GM12878 (cell line): Measurements from ENCODE around the gene ATXN1. TPM values are rescaled to one million over a fixed set of nuclear protein-coding genes. Genes with fewer than 3 reads are reported as not detected.

Source experiments
- ATAC-seq: fragments of 200-7000 bp; cut with Tn5 transposase; 3 replicates; pipeline ENCODE4 v1.9.1; 2020; ENCODE audit warnings: mild to moderate bottlenecking, moderate library complexity
- BruUV-seq: library from RNA; stranded (reverse); fragments of 400-500 nt; replicated peaks from 2 replicates; lab custom pipeline; 2021; lab: Mats Ljungman, UMichigan
- CTCF ChIA-PET: fragments of 300-600 bp; sonication (Branson Sonifier 250); formaldehyde crosslinking; extraction: SDS; loops from one replicate; lab custom pipeline; 2021; ENCODE audit warnings: inconsistent platforms; lab: Yijun Ruan, JAX
- POLR2A ChIA-PET: fragments of 350-600 bp; formaldehyde crosslinking; extraction: SDS; loops from one replicate; lab custom pipeline; 2021; ENCODE audit warnings: inconsistent platforms; lab: Charles Lee
- RAD21 ChIA-PET: fragments of 300-600 bp; sonication (Branson Sonifier 250); formaldehyde crosslinking; loops from one replicate; lab custom pipeline; 2023; ENCODE audit warnings: antibody characterized with exemption; ENCODE audit not compliant: unreplicated experiment; lab: Charles Lee
- SMC1A ChIA-PET: fragments of 300-600 bp; sonication (Branson Sonifier 250); formaldehyde crosslinking; loops from one replicate; lab custom pipeline; 2023; ENCODE audit not compliant: unreplicated experiment, uncharacterized antibody; lab: Charles Lee
- DNase-seq: peaks from one replicate; pipeline ENCODE4 v3.0.0-alpha.2; 2011; ENCODE audit warnings: low read depth, low spot score
- FAIRE-seq: peaks from 3 replicates; lab custom pipeline; 2011; peaks lifted over from hg19 to GRCh38; lab: Jason Lieb, UNC
- H2AFZ ChIP-seq: 2 replicates; pipeline ENCODE4 v1.6.0; 2011; ENCODE audit warnings: low read depth, low read length, control low read depth; ENCODE audit not compliant: control insufficient read depth
- H3K27ac ChIP-seq: 2 replicates; pipeline ENCODE4 v1.5.1; 2011; ENCODE audit warnings: control low read depth; ENCODE audit not compliant: control insufficient read depth, insufficient read depth
- H3K27me3 ChIP-seq, 2 experiments: replicated peaks in 1 of 2; 2 replicates each; pipeline versions ENCODE4 v1.6.0 to v1.6.1; 2011; ENCODE audit warnings: low read length in 1 of 2; ENCODE audit not compliant: control insufficient read depth in 2 of 2, insufficient read depth in 2 of 2
- H3K36me3 ChIP-seq, 2 experiments: 2 replicates each; pipeline ENCODE4 v1.5.1; 2011; ENCODE audit warnings: low read length in 1 of 2; ENCODE audit not compliant: control insufficient read depth in 2 of 2, insufficient read depth in 2 of 2
- H3K4me1 ChIP-seq: 2 replicates; pipeline ENCODE4 v1.6.1; 2011; ENCODE audit warnings: mild to moderate bottlenecking, low read length, moderate library complexity, mixed read lengths; ENCODE audit not compliant: control insufficient read depth, insufficient read depth
- H3K4me2 ChIP-seq: 2 replicates; pipeline ENCODE4 v1.6.0; 2011; ENCODE audit warnings: control low read depth; ENCODE audit not compliant: control insufficient read depth, insufficient read depth
- H3K4me3 ChIP-seq: fragments of 200-600 bp; sonication (generic); 2 replicates; pipeline ENCODE4 v1.5.1; 2016
- H3K79me2 ChIP-seq: 2 replicates; pipeline ENCODE4 v1.6.0; 2011; ENCODE audit warnings: low read length; ENCODE audit not compliant: control insufficient read depth, insufficient read depth
- H3K9ac ChIP-seq: 2 replicates; pipeline ENCODE4 v1.8.0; 2011; ENCODE audit warnings: low read length, control low read depth, mixed read lengths; ENCODE audit not compliant: control insufficient read depth, insufficient read depth
- H3K9me3 ChIP-seq: replicated peaks from 3 replicates; pipeline ENCODE4 v1.5.1; 2011; ENCODE audit warnings: mild to moderate bottlenecking, low read length; ENCODE audit not compliant: control insufficient read depth, insufficient read depth
- H4K20me1 ChIP-seq: 2 replicates; pipeline ENCODE4 v1.6.0; 2011; ENCODE audit not compliant: control insufficient read depth, insufficient read depth
- KDM1A ChIP-seq: fragments of 200-600 bp; sonication (generic); IDR thresholded peaks from 2 replicates; pipeline ENCODE4 v1.6.1; 2016; ENCODE audit warnings: borderline replicate concordance
- MTA3 ChIP-seq: IDR thresholded peaks from 2 replicates; pipeline ENCODE4 v1.6.1; 2012; ENCODE audit warnings: low read length, inconsistent platforms, borderline replicate concordance
- MYB ChIP-seq: fragments of 150-350 bp; IDR thresholded peaks from 2 replicates; pipeline ENCODE4 v1.6.1; 2014; ENCODE audit warnings: mild to moderate bottlenecking, low read depth, low read length, borderline replicate concordance
- NFXL1 ChIP-seq: fragments of 450-650 bp; IDR thresholded peaks from 2 replicates; pipeline ENCODE4 v1.6.1; 2017; ENCODE audit warnings: antibody characterized with exemption, mild to moderate bottlenecking, borderline replicate concordance
- PAX5 ChIP-seq: IDR thresholded peaks from 2 replicates; pipeline ENCODE4 v1.6.1; 2011; ENCODE audit warnings: low read depth, low read length, borderline replicate concordance
- SUPT20H ChIP-seq: IDR thresholded peaks from 2 replicates; pipeline ENCODE4 v1.6.1; 2011; ENCODE audit warnings: low read depth, mild to moderate bottlenecking, low read length, moderate library complexity, borderline replicate concordance; ENCODE audit not compliant: control insufficient read depth
- ZNF207 ChIP-seq: fragments of 450-650 bp; IDR thresholded peaks from 2 replicates; pipeline ENCODE4 v1.6.1; 2014; ENCODE audit warnings: antibody characterized with exemption, mild to moderate bottlenecking, borderline replicate concordance
- ZNF217 ChIP-seq: fragments of 450-650 bp; IDR thresholded peaks from 2 replicates; pipeline ENCODE4 v1.6.1; 2017; ENCODE audit warnings: antibody characterized with exemption, mild to moderate bottlenecking
- ZNF24 ChIP-seq: fragments of 450-650 bp; IDR thresholded peaks from 2 replicates; pipeline ENCODE4 v1.6.1; 2017; ENCODE audit warnings: antibody characterized with exemption, mild to moderate bottlenecking
- WGBS: methylation state at CpG from one replicate; pipeline ENCODE4 v1.1.6; 2016; ENCODE audit warnings: low lambda C conversion rate; ENCODE audit not compliant: insufficient replicate concordance, insufficient coverage; ENCODE audit errors: missing lambda C conversion rate; 5-methylcytosine and 5-hydroxymethylcytosine counted together
- in situ Hi-C: fragments of 300-500 bp; cut with MboI; formaldehyde crosslinking; loops from 9 replicates; pipeline ENCODE4 v1.14.3; 2018; ENCODE audit warnings: mixed read lengths
- intact Hi-C: fragments of 100-400 bp; cut with micrococcal nuclease; formaldehyde crosslinking; loops from one replicate; pipeline ENCODE4 v1.14.2; 2022; ENCODE audit not compliant: unreplicated experiment
- polyA plus RNA-seq, 11 experiments: library from polyadenylated mRNA; depleted of rRNA in 4 of 11; unstranded in 6 of 11; stranded (reverse) in 5 of 11; fragments of >200 nt; fragmentation: Nextera tagmentation in 4 of 11; fragmentation: Illumina TruSeq in 1 of 11; extraction: Ambion mirVana in 4 of 11; extraction: Trizol in 1 of 11; gene quantifications; 1 replicate in 1 of 11; 2 replicates in 10 of 11; pipeline versions ENCODE4 v1.2.1 to v1.2.3, GENCODE V29; 2011 to 2016; ENCODE audit warnings: inconsistent platforms in 2 of 11, missing spikeins in 2 of 11, low read depth in 1 of 11
- total RNA-seq, 4 experiments: library from RNA; depleted of rRNA in 3 of 4; stranded (reverse); fragments of >200 nt in 3 of 4; fragmentation: Illumina TruSeq in 1 of 4; extraction: Trizol in 1 of 4; gene quantifications; 2 replicates each; pipeline versions ENCODE4 v1.2.1 to v1.2.3, GENCODE V29; 2013 to 2021
- TF ChIP-seq, protein P1 (sequence below): fragments of 450-650 bp; IDR thresholded peaks from 2 replicates; pipeline ENCODE4 v1.6.1; 2016; ENCODE audit warnings: mild to moderate bottlenecking
- TF ChIP-seq, protein P2 (sequence below): fragments of 450-650 bp; IDR thresholded peaks from 2 replicates; pipeline ENCODE4 v1.6.1; 2017; ENCODE audit warnings: mild to moderate bottlenecking, moderate library complexity
- TF ChIP-seq, protein P3 (sequence below): fragments of 450-650 bp; IDR thresholded peaks from 2 replicates; pipeline ENCODE4 v1.6.1; 2017; ENCODE audit warnings: antibody characterized with exemption, mild to moderate bottlenecking, moderate library complexity
- TF ChIP-seq, protein P4 (sequence below): IDR thresholded peaks from 2 replicates; pipeline ENCODE4 v1.6.1; 2011; ENCODE audit warnings: low read depth, mild to moderate bottlenecking, low read length, moderate library complexity, borderline replicate concordance; ENCODE audit errors: extremely low read depth

ATXN1 gene
- total and polyA plus RNA-seq, 10 of the 15 experiments (the other 5 are each of a cell fraction or from before 2014, with no cell fraction given): 12.2 to 51.2 (median 20.5) TPM

DNA sequence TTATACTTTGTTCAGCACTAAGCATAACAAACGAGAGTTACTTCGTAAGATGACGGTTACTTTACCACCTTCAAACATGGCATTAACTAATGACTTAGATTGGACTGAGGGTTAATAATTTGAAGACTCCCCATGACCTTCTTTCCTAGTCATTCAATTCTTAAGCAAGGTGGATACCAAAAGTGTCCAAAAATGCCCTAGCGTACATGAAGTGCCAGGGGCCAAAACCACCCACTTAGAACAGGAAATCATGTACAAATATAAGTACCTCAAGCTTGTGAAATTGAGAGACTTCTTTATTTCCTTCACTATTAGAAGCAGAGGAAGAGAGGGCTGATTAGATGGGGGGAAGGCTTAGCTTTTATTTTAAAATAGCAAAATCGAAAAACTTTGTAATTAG lies 166.4 kb downstream of the ATXN1 start:
- no peak overlapping the region for H3K4me3 ChIP-seq
- H3K4me1 ChIP-seq: peaks cover 32% of the 10 kb centered on the region
- 60% methylated on average over 5 of the region's 5 CpGs for WGBS
- H3K27ac ChIP-seq: no peak overlapping the region
- CTCF ChIA-PET: interaction anchor here (0.6 kb wide), 1 partner anchor 262 kb away, joined by 3 read pairs; no protein-coding TSS in a partner anchor
- H2AFZ ChIP-seq: no peak overlapping the region
- no peaks in the 10 kb centered on the region for H3K27me3 ChIP-seq
- DNase-seq (no peak), FAIRE-seq (no peak), ATAC-seq (no peak)
- POLR2A ChIA-PET: interaction anchor here (1.0 kb wide), 1 partner anchor 90 kb away, joined by 3 read pairs; no protein-coding TSS in a partner anchor
- no peaks in the 10 kb centered on the region; the same call in 2 of the 3 replicates for H3K9me3 ChIP-seq
- H4K20me1 ChIP-seq: no peaks in the 10 kb centered on the region
- RAD21 ChIA-PET: interaction anchor here (1.1 kb wide), 1 partner anchor 64 kb away, joined by 3 read pairs; no protein-coding TSS in a partner anchor
- no peaks in the 10 kb centered on the region for H3K36me3 ChIP-seq
- no peak overlapping the region for H3K4me2 ChIP-seq
- H3K79me2 ChIP-seq: no peaks in the 10 kb centered on the region
- BruUV-seq: no TSS peak
- H3K9ac ChIP-seq: no peak overlapping the region
- in situ Hi-C loops (loop anchor here (5.0 kb wide), 2 partner anchors 123 to 173 kb away; no protein-coding TSS in a partner anchor), intact Hi-C loops (loop anchor here (5.0 kb wide), 3 partner anchors 97 to 123 kb away; no protein-coding TSS in a partner anchor)
- SMC1A ChIA-PET: interaction anchor here (0.7 to 10.7 kb wide), 6 partner anchors 7 to 111 kb away, joined by 3 to 98 read pairs (median 6); no protein-coding TSS in a partner anchor
- TF ChIP-seq MTA3 (no peak), MYB (no peak), PAX5 (no peak), NFXL1 (no peak), ZNF217 (no peak), ZNF207 (no peak), SUPT20H (no peak), ZNF24 (no peak), KDM1A (no peak)
- TF ChIP-seq, protein P1, sequence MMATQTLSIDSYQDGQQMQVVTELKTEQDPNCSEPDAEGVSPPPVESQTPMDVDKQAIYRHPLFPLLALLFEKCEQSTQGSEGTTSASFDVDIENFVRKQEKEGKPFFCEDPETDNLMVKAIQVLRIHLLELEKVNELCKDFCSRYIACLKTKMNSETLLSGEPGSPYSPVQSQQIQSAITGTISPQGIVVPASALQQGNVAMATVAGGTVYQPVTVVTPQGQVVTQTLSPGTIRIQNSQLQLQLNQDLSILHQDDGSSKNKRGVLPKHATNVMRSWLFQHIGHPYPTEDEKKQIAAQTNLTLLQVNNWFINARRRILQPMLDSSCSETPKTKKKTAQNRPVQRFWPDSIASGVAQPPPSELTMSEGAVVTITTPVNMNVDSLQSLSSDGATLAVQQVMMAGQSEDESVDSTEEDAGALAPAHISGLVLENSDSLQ: no peak
- TF ChIP-seq, protein P2, sequence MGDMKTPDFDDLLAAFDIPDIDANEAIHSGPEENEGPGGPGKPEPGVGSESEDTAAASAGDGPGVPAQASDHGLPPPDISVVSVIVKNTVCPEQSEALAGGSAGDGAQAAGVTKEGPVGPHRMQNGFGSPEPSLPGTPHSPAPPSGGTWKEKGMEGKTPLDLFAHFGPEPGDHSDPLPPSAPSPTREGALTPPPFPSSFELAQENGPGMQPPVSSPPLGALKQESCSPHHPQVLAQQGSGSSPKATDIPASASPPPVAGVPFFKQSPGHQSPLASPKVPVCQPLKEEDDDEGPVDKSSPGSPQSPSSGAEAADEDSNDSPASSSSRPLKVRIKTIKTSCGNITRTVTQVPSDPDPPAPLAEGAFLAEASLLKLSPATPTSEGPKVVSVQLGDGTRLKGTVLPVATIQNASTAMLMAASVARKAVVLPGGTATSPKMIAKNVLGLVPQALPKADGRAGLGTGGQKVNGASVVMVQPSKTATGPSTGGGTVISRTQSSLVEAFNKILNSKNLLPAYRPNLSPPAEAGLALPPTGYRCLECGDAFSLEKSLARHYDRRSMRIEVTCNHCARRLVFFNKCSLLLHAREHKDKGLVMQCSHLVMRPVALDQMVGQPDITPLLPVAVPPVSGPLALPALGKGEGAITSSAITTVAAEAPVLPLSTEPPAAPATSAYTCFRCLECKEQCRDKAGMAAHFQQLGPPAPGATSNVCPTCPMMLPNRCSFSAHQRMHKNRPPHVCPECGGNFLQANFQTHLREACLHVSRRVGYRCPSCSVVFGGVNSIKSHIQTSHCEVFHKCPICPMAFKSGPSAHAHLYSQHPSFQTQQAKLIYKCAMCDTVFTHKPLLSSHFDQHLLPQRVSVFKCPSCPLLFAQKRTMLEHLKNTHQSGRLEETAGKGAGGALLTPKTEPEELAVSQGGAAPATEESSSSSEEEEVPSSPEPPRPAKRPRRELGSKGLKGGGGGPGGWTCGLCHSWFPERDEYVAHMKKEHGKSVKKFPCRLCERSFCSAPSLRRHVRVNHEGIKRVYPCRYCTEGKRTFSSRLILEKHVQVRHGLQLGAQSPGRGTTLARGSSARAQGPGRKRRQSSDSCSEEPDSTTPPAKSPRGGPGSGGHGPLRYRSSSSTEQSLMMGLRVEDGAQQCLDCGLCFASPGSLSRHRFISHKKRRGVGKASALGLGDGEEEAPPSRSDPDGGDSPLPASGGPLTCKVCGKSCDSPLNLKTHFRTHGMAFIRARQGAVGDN: no peak
- TF ChIP-seq, protein P3, sequence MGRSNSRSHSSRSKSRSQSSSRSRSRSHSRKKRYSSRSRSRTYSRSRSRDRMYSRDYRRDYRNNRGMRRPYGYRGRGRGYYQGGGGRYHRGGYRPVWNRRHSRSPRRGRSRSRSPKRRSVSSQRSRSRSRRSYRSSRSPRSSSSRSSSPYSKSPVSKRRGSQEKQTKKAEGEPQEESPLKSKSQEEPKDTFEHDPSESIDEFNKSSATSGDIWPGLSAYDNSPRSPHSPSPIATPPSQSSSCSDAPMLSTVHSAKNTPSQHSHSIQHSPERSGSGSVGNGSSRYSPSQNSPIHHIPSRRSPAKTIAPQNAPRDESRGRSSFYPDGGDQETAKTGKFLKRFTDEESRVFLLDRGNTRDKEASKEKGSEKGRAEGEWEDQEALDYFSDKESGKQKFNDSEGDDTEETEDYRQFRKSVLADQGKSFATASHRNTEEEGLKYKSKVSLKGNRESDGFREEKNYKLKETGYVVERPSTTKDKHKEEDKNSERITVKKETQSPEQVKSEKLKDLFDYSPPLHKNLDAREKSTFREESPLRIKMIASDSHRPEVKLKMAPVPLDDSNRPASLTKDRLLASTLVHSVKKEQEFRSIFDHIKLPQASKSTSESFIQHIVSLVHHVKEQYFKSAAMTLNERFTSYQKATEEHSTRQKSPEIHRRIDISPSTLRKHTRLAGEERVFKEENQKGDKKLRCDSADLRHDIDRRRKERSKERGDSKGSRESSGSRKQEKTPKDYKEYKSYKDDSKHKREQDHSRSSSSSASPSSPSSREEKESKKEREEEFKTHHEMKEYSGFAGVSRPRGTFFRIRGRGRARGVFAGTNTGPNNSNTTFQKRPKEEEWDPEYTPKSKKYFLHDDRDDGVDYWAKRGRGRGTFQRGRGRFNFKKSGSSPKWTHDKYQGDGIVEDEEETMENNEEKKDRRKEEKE: no peak
- TF ChIP-seq, protein P4, sequence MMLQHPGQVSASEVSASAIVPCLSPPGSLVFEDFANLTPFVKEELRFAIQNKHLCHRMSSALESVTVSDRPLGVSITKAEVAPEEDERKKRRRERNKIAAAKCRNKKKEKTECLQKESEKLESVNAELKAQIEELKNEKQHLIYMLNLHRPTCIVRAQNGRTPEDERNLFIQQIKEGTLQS: no peak
